IPS-20b (cell line): ENCODE data around the gene LAMA5.

Experiments
- H3K27ac ChIP-seq: one replicate; pipeline ENCODE4 v1.5.1; 2013; ENCODE audit warnings: low read length
- H3K27me3 ChIP-seq: 2 replicates; pipeline ENCODE4 v1.6.1; 2013; ENCODE audit warnings: mild to moderate bottlenecking, low read length, inconsistent platforms; ENCODE audit not compliant: insufficient read depth
- H3K36me3 ChIP-seq: 2 replicates; pipeline ENCODE4 v1.6.1; 2013; ENCODE audit warnings: low read depth, mild to moderate bottlenecking, inconsistent platforms, low read length, moderate library complexity; ENCODE audit not compliant: insufficient read depth
- H3K4me1 ChIP-seq: 2 replicates; pipeline ENCODE4 v1.6.1; 2013; ENCODE audit warnings: mild to moderate bottlenecking, control low read depth, inconsistent platforms, low read length, moderate library complexity; ENCODE audit not compliant: insufficient read depth
- H3K4me3 ChIP-seq: 2 replicates; pipeline ENCODE4 v1.5.1; 2013; ENCODE audit warnings: mild to moderate bottlenecking, low read length, inconsistent platforms
- H3K9ac ChIP-seq: 2 replicates; pipeline ENCODE4 v1.6.1; 2013; ENCODE audit warnings: low read depth, mild to moderate bottlenecking, inconsistent platforms, low read length, moderate library complexity
- H3K9me3 ChIP-seq: 2 replicates; pipeline ENCODE4 v1.6.1; 2013; ENCODE audit warnings: mild to moderate bottlenecking, low read depth, low read length, inconsistent platforms; ENCODE audit not compliant: insufficient read depth

LAMA5 gene

DNA sequence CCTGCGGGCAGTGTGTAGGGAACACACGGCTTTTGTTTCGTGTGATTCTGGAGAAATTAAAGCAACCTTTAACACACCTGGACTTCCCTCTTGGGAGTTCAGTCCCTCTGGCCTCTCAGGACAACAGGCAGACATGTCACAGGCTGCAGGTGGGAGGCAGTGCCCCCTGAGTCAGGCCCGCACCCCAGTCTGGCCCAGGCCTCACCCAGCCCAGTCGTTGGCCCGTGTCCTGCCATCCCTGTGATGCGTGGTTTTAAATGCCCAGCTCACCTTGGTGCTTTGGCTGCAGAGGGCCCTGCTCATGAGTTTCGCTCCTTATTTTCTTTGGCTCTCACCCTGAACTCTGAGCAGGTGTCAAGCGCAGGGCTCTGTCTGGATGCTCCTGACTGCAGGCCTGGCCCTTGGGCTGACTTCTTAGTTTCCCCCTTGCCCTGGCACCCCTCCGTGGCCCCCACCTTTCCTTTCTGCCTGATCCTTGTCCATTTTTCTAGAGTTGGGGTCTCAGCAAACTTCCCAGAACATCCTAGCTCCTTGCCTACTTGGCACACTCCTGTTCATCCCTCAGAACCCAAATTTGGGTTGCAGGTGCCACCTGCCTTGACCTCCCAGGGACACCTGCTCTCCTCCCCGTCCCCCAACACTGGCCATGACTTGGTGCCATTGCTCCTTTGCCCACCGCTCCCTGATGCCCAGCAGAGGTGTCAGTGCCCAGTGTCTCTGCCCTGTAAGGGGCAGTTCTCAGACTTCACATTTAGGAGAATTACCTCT lies 42.2 kb upstream of the LAMA5 start:
- no peak overlapping the region for H3K27ac ChIP-seq
- no peak overlapping the region for H3K9ac ChIP-seq
- peaks cover 23% of the 10 kb centered on the region for H3K27me3 ChIP-seq

DNA sequence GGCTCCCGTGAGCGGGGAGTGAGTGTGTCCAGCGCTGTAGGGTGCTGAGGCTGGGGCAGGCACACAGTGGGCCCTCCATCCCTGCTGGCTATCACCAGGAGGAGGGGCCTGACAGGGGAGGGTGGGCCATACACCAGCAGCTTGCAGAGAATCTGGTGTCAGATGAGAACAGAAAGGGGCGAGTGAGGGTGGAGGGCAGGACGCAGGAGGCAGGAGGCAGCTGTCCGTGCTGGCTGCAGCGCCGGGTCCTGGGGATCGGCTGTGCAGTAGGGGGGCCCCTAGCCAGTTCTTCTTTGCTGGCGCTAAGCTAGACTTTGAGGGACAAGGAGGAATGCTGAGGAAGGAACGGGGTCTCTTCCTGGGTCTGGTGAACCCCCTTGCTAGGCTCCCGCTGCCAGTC lies 41.5 kb upstream of the LAMA5 start:
- H3K36me3 ChIP-seq = no peaks in the 10 kb centered on the region
- H3K27me3 ChIP-seq = peaks cover 23% of the 10 kb centered on the region
- H3K27ac ChIP-seq = no peak overlapping the region
- no peak overlapping the region for H3K4me3 ChIP-seq
- H3K4me1 ChIP-seq = 0 out of 2 replicates have a peak, but pooled peaks cover 3% of the 10 kb centered on the region
- H3K9ac ChIP-seq = no peak overlapping the region
- no peaks in the 10 kb centered on the region for H3K9me3 ChIP-seq

More for the DNA sequence above, 42.2 kb upstream of the LAMA5 start:
- Histone ChIP-seq H3K4me1 (0 out of 2 replicates have a peak, but pooled peaks cover 3% of the 10 kb centered on the region), H3K36me3 (no peaks in the 10 kb centered on the region), H3K4me3 (no peak overlapping the region), H3K9me3 (no peaks in the 10 kb centered on the region)

DNA sequence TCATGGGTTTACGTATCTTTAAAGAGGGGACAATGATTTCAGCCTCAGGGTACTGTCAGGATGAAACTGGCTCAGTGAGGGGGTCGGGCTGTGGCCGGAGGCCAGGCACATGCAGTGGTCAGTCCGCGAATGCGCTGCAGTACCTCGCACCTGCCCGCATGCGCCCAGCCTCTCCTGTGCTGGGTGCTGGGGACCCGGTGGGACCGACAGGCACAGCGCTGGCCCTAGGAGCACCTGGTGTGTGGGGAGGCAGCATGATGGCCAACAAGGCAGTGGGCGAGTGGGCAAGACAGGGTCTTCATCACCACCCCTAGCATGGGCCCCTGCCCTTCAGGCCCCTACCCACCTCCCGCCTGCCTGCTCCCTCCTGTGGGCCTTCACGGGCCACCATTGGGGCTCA lies 40.9 kb upstream of the LAMA5 start:
- H3K9ac ChIP-seq = no peak overlapping the region
- H3K36me3 ChIP-seq = no peaks in the 10 kb centered on the region
- 0 out of 2 replicates have a peak, but pooled peaks cover 3% of the 10 kb centered on the region for H3K4me1 ChIP-seq
- no peak overlapping the region for H3K27ac ChIP-seq
- H3K9me3 ChIP-seq = no peaks in the 10 kb centered on the region
- peaks cover 23% of the 10 kb centered on the region for H3K27me3 ChIP-seq
- no peak overlapping the region for H3K4me3 ChIP-seq

DNA sequence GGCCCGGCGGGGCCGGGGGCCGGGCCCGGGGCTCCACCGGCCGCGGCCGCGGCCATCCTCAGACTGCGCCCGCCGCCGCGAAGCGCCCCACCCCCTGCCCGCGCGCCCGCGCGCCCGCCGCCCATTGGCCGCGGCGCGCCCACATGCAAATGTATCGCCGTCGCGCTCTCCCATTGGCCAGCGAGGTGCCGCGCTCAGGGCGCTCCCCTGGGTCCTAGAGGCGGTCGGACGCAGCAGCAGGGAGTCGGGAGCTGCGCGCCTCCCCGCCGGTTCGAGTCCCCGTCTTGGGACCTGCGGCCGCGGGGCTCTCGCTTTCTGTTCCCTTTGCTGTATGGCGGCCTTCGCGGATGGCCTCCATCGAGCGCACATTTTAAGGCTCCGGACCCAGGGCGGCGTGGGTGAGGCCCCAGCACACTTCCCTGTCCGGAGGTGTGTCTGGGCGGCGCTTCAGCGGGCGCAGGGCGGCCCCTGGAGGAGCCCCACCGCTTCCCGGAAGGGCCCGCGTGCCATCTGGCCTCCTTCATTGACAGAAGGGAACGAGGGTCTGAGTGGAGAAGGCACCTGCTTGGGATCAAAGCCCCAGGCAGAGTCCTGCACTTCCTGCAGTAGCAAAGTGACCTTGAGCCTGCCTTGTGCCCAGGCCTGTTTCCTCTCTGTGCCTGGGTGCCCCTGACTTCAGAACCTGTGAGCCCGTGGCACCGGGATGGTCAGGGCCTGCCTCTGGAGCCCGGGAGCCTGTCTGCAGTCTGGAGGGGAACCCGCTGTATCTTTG lies 40.3 kb upstream of the LAMA5 start, which contains the start of gene CABLES2:
Gene CABLES2, minus strand, starts transcription at position 65 of the 772 bp plus-strand sequence. Its CDS starts 9 bp downstream, at position 56.
- Histone ChIP-seq H3K9me3 (no peaks in the 10 kb centered on the region), H3K36me3 (no peaks in the 10 kb centered on the region), H3K4me3 (peak within 1 kb of the TSS; percentile 68), H3K4me1 (0 out of 2 replicates have a peak, but pooled peaks cover 3% of the 10 kb centered on the region), H3K9ac (peak within 1 kb of the TSS; percentile 32; the same call in 1 of the 2 replicates), H3K27me3 (peaks cover 23% of the 10 kb centered on the region), H3K27ac (no peak within 1 kb of the TSS)

DNA sequence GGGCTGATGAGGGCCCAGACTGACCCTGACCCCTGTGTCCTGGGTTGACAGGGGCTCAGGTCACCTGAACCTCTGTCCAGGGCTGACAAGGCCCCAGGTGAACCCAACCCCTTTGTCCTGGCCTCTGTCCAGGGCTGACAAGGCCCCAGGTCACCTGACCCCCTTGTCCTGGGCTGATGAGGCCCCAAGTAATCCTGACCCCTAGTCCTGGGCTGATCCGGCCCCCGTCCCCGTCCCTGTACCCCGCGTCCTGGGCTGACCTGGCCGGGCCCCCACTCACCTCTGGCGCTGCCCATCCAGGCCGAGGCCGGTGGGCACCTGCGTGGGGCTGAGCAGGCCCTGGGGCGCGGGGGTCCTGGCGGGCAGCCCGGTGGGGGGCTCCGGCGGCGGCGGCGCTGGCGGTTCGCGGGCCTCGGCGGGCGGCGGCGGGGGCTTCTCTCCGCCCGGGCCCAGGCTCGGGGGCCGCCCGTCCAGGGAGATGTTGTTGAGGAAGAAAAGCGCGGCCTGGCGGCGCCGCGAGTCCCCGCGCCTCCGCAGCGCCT lies 39.6 kb upstream of the LAMA5 start:
- Histone ChIP-seq H3K27me3 (peaks cover 23% of the 10 kb centered on the region), H3K4me3 (peak overlapping the region; percentile 68), H3K4me1 (0 out of 2 replicates have a peak, but pooled peaks cover 3% of the 10 kb centered on the region), H3K9ac (peak overlapping the region; percentile 32; the same call in 1 of the 2 replicates), H3K9me3 (no peaks in the 10 kb centered on the region), H3K27ac (no peak overlapping the region), H3K36me3 (no peaks in the 10 kb centered on the region)

DNA sequence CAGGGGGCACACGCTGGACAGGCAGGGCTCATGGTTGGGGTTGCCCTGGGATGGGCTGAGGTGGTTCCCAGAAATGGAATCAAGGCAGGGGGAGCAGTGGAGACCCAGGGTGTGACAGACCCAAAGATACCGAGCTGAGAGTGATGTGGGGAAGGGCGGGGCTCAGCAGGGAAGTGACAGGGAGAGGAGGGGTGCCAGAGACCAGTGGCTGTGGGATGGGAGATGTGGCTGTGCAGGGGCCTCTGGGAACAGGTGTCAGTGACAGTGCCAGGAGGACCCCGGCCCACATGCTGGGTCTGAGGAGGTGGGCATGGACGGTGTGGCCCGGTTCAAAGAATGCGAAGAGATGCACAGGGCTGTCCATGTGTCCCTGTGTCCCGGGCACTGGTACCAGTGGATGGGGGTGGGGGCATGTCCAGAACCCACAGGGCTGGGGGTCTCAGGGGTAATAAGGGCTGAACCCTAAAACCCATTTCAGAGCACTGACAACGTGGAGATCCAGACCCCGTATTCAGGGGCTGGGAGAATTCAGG lies 38.9 kb upstream of the LAMA5 start:
- Histone ChIP-seq H3K9ac (no peak overlapping the region), H3K4me1 (0 out of 2 replicates have a peak, but pooled peaks cover 3% of the 10 kb centered on the region), H3K27ac (no peak overlapping the region)

DNA sequence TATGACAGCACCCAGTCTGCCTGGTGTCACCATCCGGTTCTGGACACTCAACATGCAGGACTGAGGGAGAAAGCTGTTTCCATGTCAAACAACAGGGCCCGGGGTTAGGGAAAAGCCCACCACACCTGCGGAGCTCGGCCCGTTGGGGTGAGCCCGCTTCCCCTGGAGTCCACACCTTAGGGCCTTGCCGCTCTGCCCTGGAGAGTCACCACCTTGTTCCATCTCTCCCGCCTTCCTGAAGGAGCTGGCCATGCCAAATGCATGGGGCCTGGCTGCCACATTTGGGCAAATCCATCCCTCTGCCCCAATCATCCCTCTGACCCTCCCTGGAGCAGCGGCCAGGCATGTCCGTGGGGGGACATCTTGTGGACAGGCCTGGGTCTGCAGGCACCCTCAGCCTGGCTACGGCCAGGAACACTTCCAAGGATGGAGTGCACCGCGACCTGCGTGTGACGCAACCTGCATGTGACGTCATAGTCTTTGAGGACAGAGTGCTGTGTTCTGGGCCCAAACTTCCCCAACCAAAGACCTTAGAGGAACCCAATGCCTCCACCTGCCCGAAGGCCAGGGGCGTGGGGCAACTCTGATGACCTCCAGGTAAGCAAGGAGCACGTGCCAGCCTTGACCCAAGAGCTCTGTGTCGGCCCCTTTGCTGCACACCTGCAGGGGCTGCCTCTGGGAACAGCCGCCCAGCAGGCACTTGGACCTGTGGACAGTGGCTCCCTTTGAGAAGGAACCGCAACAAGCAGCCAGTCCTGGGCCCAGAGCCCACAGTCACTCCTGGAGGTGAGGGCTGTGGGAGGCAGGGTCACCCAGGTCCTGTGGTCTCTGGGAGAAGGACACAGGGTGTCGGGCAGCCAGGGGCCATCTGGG lies 38.2 kb upstream of the LAMA5 start:
- Histone ChIP-seq H3K36me3 (no peaks in the 10 kb centered on the region), H3K4me1 (0 out of 2 replicates have a peak, but pooled peaks cover 3% of the 10 kb centered on the region), H3K9me3 (no peaks in the 10 kb centered on the region), H3K9ac (no peak overlapping the region), H3K4me3 (no peak overlapping the region), H3K27ac (no peak overlapping the region), H3K27me3 (peaks cover 21% of the 10 kb centered on the region)

More for the DNA sequence above, 38.9 kb upstream of the LAMA5 start:
- H3K9me3 ChIP-seq = no peaks in the 10 kb centered on the region
- H3K27me3 ChIP-seq = peaks cover 23% of the 10 kb centered on the region
- H3K4me3 ChIP-seq = peak overlapping the region; percentile 68
- no peaks in the 10 kb centered on the region for H3K36me3 ChIP-seq

DNA sequence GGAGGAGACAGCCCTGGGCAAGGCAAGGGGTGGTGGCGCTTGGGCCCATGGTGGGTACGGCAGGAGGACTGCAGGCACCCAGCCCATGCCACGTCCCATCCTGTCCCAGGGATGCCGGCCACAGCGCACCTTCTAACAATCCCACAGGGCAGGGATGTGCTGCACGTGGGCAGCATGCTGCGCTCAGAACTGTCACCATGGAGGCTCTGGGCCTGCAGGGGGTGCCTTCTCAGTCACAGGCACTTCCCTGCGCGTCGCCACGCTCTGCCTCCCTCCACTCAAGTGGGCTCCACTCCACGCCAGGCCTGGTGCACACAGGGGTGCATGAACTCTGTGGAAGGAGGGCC lies 37.6 kb upstream of the LAMA5 start:
- Histone ChIP-seq H3K36me3 (no peaks in the 10 kb centered on the region), H3K4me1 (0 out of 2 replicates have a peak, but pooled peaks cover 3% of the 10 kb centered on the region), H3K9me3 (no peaks in the 10 kb centered on the region), H3K4me3 (no peak overlapping the region), H3K9ac (no peak overlapping the region), H3K27me3 (peaks cover 15% of the 10 kb centered on the region), H3K27ac (no peak overlapping the region)

DNA sequence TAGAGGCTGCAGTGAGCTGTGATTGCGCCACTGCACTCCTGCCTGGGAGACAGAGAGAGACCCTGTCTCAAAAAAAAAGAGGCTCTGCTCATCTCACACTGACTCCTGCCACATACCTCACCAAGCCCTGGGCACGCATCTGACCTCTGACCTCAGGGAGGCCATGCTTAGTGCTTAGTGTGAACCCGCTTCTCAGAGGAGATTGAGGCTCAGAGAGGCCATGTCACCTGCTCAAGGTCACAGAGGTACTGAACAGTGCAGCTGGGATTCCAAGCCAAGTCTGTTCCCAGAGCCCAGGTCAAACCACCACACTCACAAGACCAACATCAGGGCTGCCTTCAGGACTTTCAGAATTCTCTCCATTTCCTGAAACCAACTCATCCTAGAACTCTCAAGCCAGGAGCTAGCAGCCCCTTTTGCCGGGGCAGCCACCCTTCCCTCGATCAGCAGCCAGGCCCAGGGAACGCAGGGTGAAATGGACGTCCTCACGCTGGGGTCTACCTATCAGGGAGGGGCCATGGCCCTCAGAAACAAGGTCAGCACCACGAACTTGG lies 37.1 kb upstream of the LAMA5 start:
- no peak overlapping the region for H3K4me3 ChIP-seq
- no peaks in the 10 kb centered on the region for H3K9me3 ChIP-seq
- H3K4me1 ChIP-seq = 0 out of 2 replicates have a peak, but pooled peaks cover 3% of the 10 kb centered on the region
- H3K27me3 ChIP-seq = peaks cover 10% of the 10 kb centered on the region
- no peak overlapping the region for H3K27ac ChIP-seq
- H3K9ac ChIP-seq = no peak overlapping the region
- H3K36me3 ChIP-seq = no peaks in the 10 kb centered on the region

DNA sequence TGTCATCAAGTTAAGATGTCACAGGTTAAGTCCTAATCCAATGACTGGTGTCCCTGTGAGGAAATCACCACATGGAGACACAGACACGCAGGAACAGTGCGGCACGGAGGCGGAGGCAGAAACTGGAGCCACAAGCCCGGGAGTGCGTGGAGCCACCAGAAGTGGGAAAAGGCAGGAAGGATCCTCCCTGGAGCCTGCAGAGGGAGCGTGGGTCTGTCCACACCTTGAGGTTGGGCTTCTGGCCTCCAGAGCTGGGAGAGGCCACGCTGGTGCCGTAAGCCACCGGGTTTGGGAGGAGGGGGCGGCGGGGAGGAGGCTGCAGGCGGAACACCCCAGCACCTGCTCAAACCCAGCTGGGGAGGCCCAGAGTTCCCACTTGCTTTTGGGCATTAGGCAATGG lies 36.2 kb upstream of the LAMA5 start:
- Histone ChIP-seq H3K27ac (no peak overlapping the region), H3K4me1 (0 out of 2 replicates have a peak, but pooled peaks cover 3% of the 10 kb centered on the region), H3K27me3 (peaks cover 7% of the 10 kb centered on the region; the same call in 1 of the 2 replicates), H3K9me3 (no peaks in the 10 kb centered on the region), H3K4me3 (no peak overlapping the region), H3K9ac (no peak overlapping the region), H3K36me3 (no peaks in the 10 kb centered on the region)
